ENCODE results near the gene RPS6KB1. TPM values are rescaled to one million over a fixed set of nuclear protein-coding genes. Genes with fewer than 3 reads are reported as not detected.

Gene RPS6KB1
- total and polyA plus RNA-seq, 2 of the 8 experiments (the other 6 are each of a cell fraction or from before 2014, with no cell fraction given), result 3.4 to 28.4 TPM

- no peak for TF ChIP-seq CTBP2 (IDR thresholded peaks at IDR 0.05; ENCODE audit: borderline replicate concordance, insufficient read depth, insufficient read length, low read length)
These were observed 21.4 kb downstream of the RPS6KB1 start (continued) for GRCh38 chr17:59914274-59914854.

Measured in H1 (cell line).